RWPE2 (cell line): ENCODE data around the gene VAV1.
A peak's percentile ranks its signal among the peaks of the same experiment; 100 is the strongest.

Experiments used
- ATAC-seq: fragments of 200-7000 bp; cut with Tn5 transposase; 3 replicates; pipeline ENCODE4 v1.9.1; 2021; ENCODE audit warnings: low read depth
- DNase-seq: peaks from one replicate; pipeline ENCODE4 v3.0.0-alpha.2; 2020; ENCODE audit warnings: low spot score
- H3K27ac ChIP-seq: fragments of 450-650 bp; 2 replicates; pipeline ENCODE4 v1.5.1; 2017; ENCODE audit warnings: mild to moderate bottlenecking; ENCODE audit not compliant: poor library complexity, severe bottlenecking
- H3K27me3 ChIP-seq: fragments of 250-450 bp; sonication (Bioruptor Pico); 2 replicates; pipeline ENCODE4 v1.5.1; 2021; ENCODE audit warnings: mild to moderate bottlenecking, moderate library complexity; ENCODE audit not compliant: insufficient read depth, poor library complexity, severe bottlenecking
- H3K36me3 ChIP-seq: fragments of 250-450 bp; sonication (Bioruptor Pico); 2 replicates; pipeline ENCODE4 v1.5.1; 2020; ENCODE audit warnings: low read depth, mild to moderate bottlenecking, moderate library complexity
- H3K4me1 ChIP-seq: fragments of 250-450 bp; sonication (Bioruptor Pico); 2 replicates; pipeline ENCODE4 v1.5.1; 2021; ENCODE audit warnings: mild to moderate bottlenecking, moderate library complexity; ENCODE audit not compliant: insufficient read depth, poor library complexity, severe bottlenecking
- H3K4me3 ChIP-seq: fragments of 250-450 bp; sonication (Bioruptor Pico); 2 replicates; pipeline ENCODE4 v1.5.1; 2021; ENCODE audit warnings: mild to moderate bottlenecking, moderate library complexity; ENCODE audit not compliant: severe bottlenecking
- H3K9me3 ChIP-seq: fragments of 250-450 bp; sonication (Bioruptor Pico); 2 replicates; pipeline ENCODE4 v1.5.1; 2021; ENCODE audit warnings: mild to moderate bottlenecking, moderate library complexity; ENCODE audit not compliant: severe bottlenecking
- CTCF ChIP-seq: fragments of 450-650 bp; IDR thresholded peaks from one replicate; pipeline ENCODE4 v1.5.1; 2017; ENCODE audit warnings: mild to moderate bottlenecking, moderate library complexity; ENCODE audit not compliant: poor library complexity, severe bottlenecking

The VAV1 gene

GRCh38 chr19:6808494-6808893, 36.0 kb downstream of the VAV1 start:
- Histone ChIP-seq H3K27me3 (no peaks in the 10 kb centered on the region), H3K27ac (no peak overlapping the region), H3K4me1 (no peaks in the 10 kb centered on the region), H3K9me3 (no peaks in the 10 kb centered on the region), H3K4me3 (no peak overlapping the region), H3K36me3 (no peaks in the 10 kb centered on the region)
- DNase-seq (no peak), ATAC-seq (no peak)
- no peak for TF ChIP-seq CTCF

GRCh38 chr19:6809262-6809661, 36.8 kb downstream of the VAV1 start:
- ATAC-seq (no peak), DNase-seq (no peak)
- Histone ChIP-seq H3K27me3 (no peaks in the 10 kb centered on the region), H3K27ac (no peak overlapping the region), H3K36me3 (no peaks in the 10 kb centered on the region), H3K9me3 (no peaks in the 10 kb centered on the region), H3K4me1 (no peaks in the 10 kb centered on the region), H3K4me3 (no peak overlapping the region)
- TF ChIP-seq CTCF = no peak

- no peak for TF ChIP-seq CTCF
- Histone ChIP-seq H3K9me3 (no peaks in the 10 kb centered on the region), H3K4me1 (no peaks in the 10 kb centered on the region), H3K27ac (no peak overlapping the region), H3K27me3 (no peaks in the 10 kb centered on the region), H3K4me3 (no peak overlapping the region), H3K36me3 (no peaks in the 10 kb centered on the region)
- ATAC-seq = no peak
- DNase-seq = no peak
Observed at GRCh38 chr19:6811378-6811777, 38.9 kb downstream of the VAV1 start.

GRCh38 chr19:6811906-6812305, 39.4 kb downstream of the VAV1 start:
- Histone ChIP-seq H3K9me3 (no peaks in the 10 kb centered on the region), H3K36me3 (no peaks in the 10 kb centered on the region), H3K4me3 (no peak overlapping the region), H3K4me1 (no peaks in the 10 kb centered on the region), H3K27ac (no peak overlapping the region), H3K27me3 (no peaks in the 10 kb centered on the region)
- ATAC-seq (peak; percentile 73), DNase-seq (no peak)
- no peak for TF ChIP-seq CTCF

GRCh38 chr19:6812612-6813011, 40.1 kb downstream of the VAV1 start:
- H3K9me3 ChIP-seq = no peaks in the 10 kb centered on the region
- no peak overlapping the region for H3K4me3 ChIP-seq
- H3K4me1 ChIP-seq = no peaks in the 10 kb centered on the region
- ATAC-seq (no peak), DNase-seq (no peak)
- H3K36me3 ChIP-seq = no peaks in the 10 kb centered on the region
- no peak for TF ChIP-seq CTCF
- H3K27me3 ChIP-seq = no peaks in the 10 kb centered on the region
- H3K27ac ChIP-seq = no peak overlapping the region
